Suprapubic skin (tissue), 4 donors: ENCODE data around the gene MTHFSD.

Source experiments
- CTCF ChIP-seq, 2 donors: fragments of 200-600 bp in 1 of 2; fragments of 450-650 bp in 1 of 2; sonication (generic) in 1 of 2; IDR thresholded peaks; one replicate each; pipeline ENCODE4 v1.5.1; 2016 to 2019; ENCODE audit warnings: antibody characterized with exemption in 2 of 2, mild to moderate bottlenecking in 1 of 2, moderate library complexity in 1 of 2
- EP300 ChIP-seq: sonication (generic); formaldehyde crosslinking; IDR thresholded peaks from one replicate; pipeline ENCODE4 v1.6.1; 2017; ENCODE audit warnings: antibody characterized with exemption
- POLR2A ChIP-seq, 2 donors: fragments of 450-650 bp; IDR thresholded peaks; one replicate each; pipeline ENCODE4 v1.6.1; 2017; ENCODE audit warnings: antibody characterized with exemption in 2 of 2, mild to moderate bottlenecking in 2 of 2, moderate library complexity in 2 of 2
- POLR2AphosphoS5 ChIP-seq, 3 donors: sonication (generic); formaldehyde crosslinking; IDR thresholded peaks; one replicate each; pipeline ENCODE4 v1.6.1; 2017; ENCODE audit warnings: antibody characterized with exemption in 3 of 3

GRCh38 chr16:86531641-86532525 lies 23.2 kb downstream of the MTHFSD start:
- TF ChIP-seq CTCF (IDR thresholded peaks at IDR 0.05): no peak
- TF ChIP-seq POLR2AphosphoS5 (IDR thresholded peaks at IDR 0.05): no peak
- TF ChIP-seq POLR2A (IDR thresholded peaks at IDR 0.05): no peak
- no peak for TF ChIP-seq EP300
